HUES48 (cell line): ENCODE data around the gene LIX1.

Experiments
- H3K27ac ChIP-seq: one replicate; pipeline ENCODE4 v1.7.0; 2013; ENCODE audit warnings: low read depth, low read length, inconsistent platforms
- H3K27me3 ChIP-seq: 2 replicates; pipeline ENCODE4 v1.6.1; 2013; ENCODE audit warnings: mild to moderate bottlenecking, low read length; ENCODE audit not compliant: control insufficient read depth, insufficient read depth
- H3K36me3 ChIP-seq: 2 replicates; pipeline ENCODE4 v1.6.1; 2013; ENCODE audit warnings: low read length; ENCODE audit not compliant: control insufficient read depth, insufficient read depth
- H3K4me1 ChIP-seq: 2 replicates; pipeline ENCODE4 v1.6.1; 2013; ENCODE audit warnings: mild to moderate bottlenecking, low read length; ENCODE audit not compliant: control insufficient read depth, insufficient read depth
- H3K4me3 ChIP-seq: 2 replicates; pipeline ENCODE4 v1.5.1; 2013; ENCODE audit warnings: mild to moderate bottlenecking, low read depth, low read length
- H3K9ac ChIP-seq: 2 replicates; pipeline ENCODE4 v1.6.1; 2013; ENCODE audit warnings: mild to moderate bottlenecking, low read depth, low read length, moderate library complexity
- H3K9me3 ChIP-seq: 2 replicates; pipeline ENCODE4 v1.6.1; 2013; ENCODE audit warnings: low read length; ENCODE audit not compliant: control insufficient read depth, insufficient read depth

Gene LIX1

GRCh38 chr5:97049175-97049574 lies 93.2 kb downstream of the LIX1 start:
- Histone ChIP-seq H3K4me3 (no peak overlapping the region), H3K27me3 (no peaks in the 10 kb centered on the region), H3K27ac (no peak overlapping the region), H3K4me1 (peaks cover 14% of the 10 kb centered on the region; the same call in 1 of the 2 replicates), H3K9me3 (no peaks in the 10 kb centered on the region), H3K36me3 (no peaks in the 10 kb centered on the region), H3K9ac (no peak overlapping the region)

- H3K4me1 ChIP-seq: peaks cover 22% of the 10 kb centered on the region
- no peaks in the 10 kb centered on the region for H3K36me3 ChIP-seq
- no peak overlapping the region for H3K27ac ChIP-seq
- H3K4me3 ChIP-seq: no peak overlapping the region
- H3K9ac ChIP-seq: no peak overlapping the region
- no peaks in the 10 kb centered on the region for H3K27me3 ChIP-seq
- H3K9me3 ChIP-seq: no peaks in the 10 kb centered on the region
These were observed 95.3 kb downstream of the LIX1 start for GRCh38 chr5:97047076-97047475.

GRCh38 chr5:97046270-97046982 lies 96.0 kb downstream of the LIX1 start:
- Histone ChIP-seq H3K27ac (no peak overlapping the region), H3K4me1 (peaks cover 22% of the 10 kb centered on the region), H3K9me3 (no peaks in the 10 kb centered on the region), H3K27me3 (no peaks in the 10 kb centered on the region), H3K4me3 (no peak overlapping the region), H3K9ac (no peak overlapping the region), H3K36me3 (no peaks in the 10 kb centered on the region)

GRCh38 chr5:97044052-97044451 lies 98.4 kb downstream of the LIX1 start:
- H3K27ac ChIP-seq: no peak overlapping the region
- H3K4me1 ChIP-seq: peaks cover 22% of the 10 kb centered on the region
- H3K9ac ChIP-seq: no peak overlapping the region
- H3K9me3 ChIP-seq: no peaks in the 10 kb centered on the region
- no peaks in the 10 kb centered on the region for H3K27me3 ChIP-seq
- H3K4me3 ChIP-seq: no peak overlapping the region
- H3K36me3 ChIP-seq: no peaks in the 10 kb centered on the region

GRCh38 chr5:97043511-97043910 lies 98.9 kb downstream of the LIX1 start:
- H3K9ac ChIP-seq: no peak overlapping the region
- H3K27me3 ChIP-seq: no peaks in the 10 kb centered on the region
- peaks cover 22% of the 10 kb centered on the region for H3K4me1 ChIP-seq
- H3K9me3 ChIP-seq: no peaks in the 10 kb centered on the region
- no peak overlapping the region for H3K4me3 ChIP-seq
- H3K36me3 ChIP-seq: no peaks in the 10 kb centered on the region
- no peak overlapping the region for H3K27ac ChIP-seq

- no peak overlapping the region for H3K27ac ChIP-seq
- no peaks in the 10 kb centered on the region for H3K36me3 ChIP-seq
- H3K9ac ChIP-seq: no peak overlapping the region
- peaks cover 22% of the 10 kb centered on the region for H3K4me1 ChIP-seq
- no peak overlapping the region for H3K4me3 ChIP-seq
- no peaks in the 10 kb centered on the region for H3K27me3 ChIP-seq
- no peaks in the 10 kb centered on the region for H3K9me3 ChIP-seq
These were observed 99.4 kb downstream of the LIX1 start for GRCh38 chr5:97042996-97043395.
